OCI-LY1 (cell line): Measurements from ENCODE around the gene MN1.
A peak's percentile ranks its signal among the peaks of the same experiment; 100 is the strongest.

Source experiments
- H2AFZ ChIP-seq: fragments of 200-600 bp; sonication (generic), shearing (Covaris generic); 2 replicates; pipeline ENCODE4 v1.6.0; 2014; ENCODE audit warnings: antibody characterized with exemption, mild to moderate bottlenecking, low read length
- H3F3A ChIP-seq: fragments of 200-600 bp; sonication (generic), shearing (Covaris generic); 2 replicates; pipeline ENCODE4 v1.6.0; 2014; ENCODE audit warnings: mild to moderate bottlenecking, antibody characterized with exemption, low read length, moderate library complexity; ENCODE audit not compliant: insufficient read depth
- H3K27ac ChIP-seq: fragments of 200-600 bp; sonication (generic); 2 replicates; pipeline ENCODE4 v1.5.1; 2014; ENCODE audit warnings: low read length, mixed run types, mild to moderate bottlenecking, low read depth; ENCODE audit not compliant: poor library complexity, severe bottlenecking
- H3K27me3 ChIP-seq: fragments of 200-600 bp; sonication (generic); 2 replicates; pipeline ENCODE4 v1.6.0; 2014; ENCODE audit warnings: antibody characterized with exemption, mild to moderate bottlenecking, low read length, moderate library complexity; ENCODE audit not compliant: insufficient read depth
- H3K36me3 ChIP-seq: fragments of 200-600 bp; sonication (generic); 2 replicates; pipeline ENCODE4 v1.6.1; 2014; ENCODE audit warnings: mild to moderate bottlenecking, antibody characterized with exemption, low read length, moderate library complexity, mixed read lengths; ENCODE audit not compliant: insufficient read depth
- H3K4me1 ChIP-seq: fragments of 200-600 bp; sonication (generic); 2 replicates; pipeline ENCODE4 v1.5.1; 2014; ENCODE audit warnings: mild to moderate bottlenecking, low read length, moderate library complexity; ENCODE audit not compliant: insufficient read depth, severe bottlenecking
- H3K4me2 ChIP-seq: fragments of 200-600 bp; sonication (generic), shearing (Covaris generic); 2 replicates; pipeline ENCODE4 v1.6.1; 2014; ENCODE audit warnings: low read length
- H3K4me3 ChIP-seq: fragments of 200-600 bp; sonication (generic); 2 replicates; pipeline ENCODE4 v1.5.1; 2014; ENCODE audit warnings: low read length, low read depth, mild to moderate bottlenecking, mixed read lengths; ENCODE audit not compliant: poor library complexity, severe bottlenecking
- H3K79me2 ChIP-seq: fragments of 200-600 bp; shearing (Covaris generic); 2 replicates; pipeline ENCODE4 v1.6.1; 2016; ENCODE audit warnings: mixed run types, low read length, mixed read lengths; ENCODE audit not compliant: insufficient read depth
- H3K9ac ChIP-seq: fragments of 200-600 bp; sonication (generic), shearing (Covaris generic); 2 replicates; pipeline ENCODE4 v1.6.1; 2014; ENCODE audit warnings: mild to moderate bottlenecking, low read length, mixed read lengths
- H3K9me2 ChIP-seq: fragments of 200-600 bp; sonication (generic), shearing (Covaris generic); 2 replicates; pipeline ENCODE4 v1.6.1; 2014; ENCODE audit warnings: low read depth, mild to moderate bottlenecking, low read length, mixed read lengths
- H3K9me3 ChIP-seq: fragments of 200-600 bp; shearing (Covaris generic); 2 replicates; pipeline ENCODE4 v1.6.1; 2014; ENCODE audit warnings: low read length, mixed read lengths
- H4K20me1 ChIP-seq: fragments of 200-600 bp; sonication (generic), shearing (Covaris generic); 2 replicates; pipeline ENCODE4 v1.6.0; 2016; ENCODE audit warnings: mild to moderate bottlenecking, low read length; ENCODE audit not compliant: insufficient read depth
- EZH2 ChIP-seq: fragments of 200-600 bp; sonication (generic), shearing (Covaris generic); IDR thresholded peaks from 2 replicates; pipeline ENCODE4 v1.8.0; 2017; ENCODE audit warnings: borderline replicate concordance, mixed run types, mild to moderate bottlenecking, antibody characterized with exemption, low read length, moderate library complexity, mixed read lengths
- TF ChIP-seq, protein P1 (sequence below): fragments of 200-600 bp; sonication (generic), shearing (Covaris generic); IDR thresholded peaks from 2 replicates; pipeline ENCODE4 v1.5.1; 2017; ENCODE audit warnings: mild to moderate bottlenecking, antibody characterized with exemption, low read length, moderate library complexity, mixed read lengths

MN1 gene

GRCh38 chr22:27748751-27749191, 52.8 kb downstream of the MN1 start:
- Histone ChIP-seq H3F3A (no peaks in the 10 kb centered on the region), H3K36me3 (no peaks in the 10 kb centered on the region), H2AFZ (no peak overlapping the region), H3K4me1 (no peaks in the 10 kb centered on the region), H3K4me2 (no peak overlapping the region), H4K20me1 (no peaks in the 10 kb centered on the region), H3K27ac (no peak overlapping the region), H3K9me3 (no peaks in the 10 kb centered on the region), H3K9ac (no peak overlapping the region), H3K79me2 (no peaks in the 10 kb centered on the region), H3K4me3 (no peak overlapping the region), H3K27me3 (no peaks in the 10 kb centered on the region), H3K9me2 (no peaks in the 10 kb centered on the region)
- TF ChIP-seq, protein P1, sequence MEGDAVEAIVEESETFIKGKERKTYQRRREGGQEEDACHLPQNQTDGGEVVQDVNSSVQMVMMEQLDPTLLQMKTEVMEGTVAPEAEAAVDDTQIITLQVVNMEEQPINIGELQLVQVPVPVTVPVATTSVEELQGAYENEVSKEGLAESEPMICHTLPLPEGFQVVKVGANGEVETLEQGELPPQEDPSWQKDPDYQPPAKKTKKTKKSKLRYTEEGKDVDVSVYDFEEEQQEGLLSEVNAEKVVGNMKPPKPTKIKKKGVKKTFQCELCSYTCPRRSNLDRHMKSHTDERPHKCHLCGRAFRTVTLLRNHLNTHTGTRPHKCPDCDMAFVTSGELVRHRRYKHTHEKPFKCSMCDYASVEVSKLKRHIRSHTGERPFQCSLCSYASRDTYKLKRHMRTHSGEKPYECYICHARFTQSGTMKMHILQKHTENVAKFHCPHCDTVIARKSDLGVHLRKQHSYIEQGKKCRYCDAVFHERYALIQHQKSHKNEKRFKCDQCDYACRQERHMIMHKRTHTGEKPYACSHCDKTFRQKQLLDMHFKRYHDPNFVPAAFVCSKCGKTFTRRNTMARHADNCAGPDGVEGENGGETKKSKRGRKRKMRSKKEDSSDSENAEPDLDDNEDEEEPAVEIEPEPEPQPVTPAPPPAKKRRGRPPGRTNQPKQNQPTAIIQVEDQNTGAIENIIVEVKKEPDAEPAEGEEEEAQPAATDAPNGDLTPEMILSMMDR: no peak
- no peak for TF ChIP-seq EZH2

DNA sequence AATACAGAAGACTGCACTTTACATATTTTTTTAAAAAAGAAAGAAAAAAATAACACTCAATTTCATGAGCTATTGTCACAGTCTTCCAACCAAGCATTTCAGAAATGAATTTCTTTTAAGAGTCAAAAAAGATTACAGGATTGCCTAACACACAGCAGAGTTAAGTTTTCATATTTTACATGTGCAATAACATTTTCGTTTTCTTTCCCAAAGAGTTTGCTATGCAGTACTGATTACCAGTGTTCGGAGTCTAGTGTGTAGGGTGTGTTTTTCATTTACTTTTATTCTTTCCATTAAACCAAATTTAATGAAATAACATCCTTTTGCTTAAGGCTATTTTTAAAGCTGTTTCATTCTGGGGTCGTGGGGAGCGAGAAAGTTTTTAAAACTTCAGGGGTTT, 53.2 kb downstream of the MN1 start:
- no peak overlapping the region for H3K4me2 ChIP-seq
- no peaks in the 10 kb centered on the region for H4K20me1 ChIP-seq
- H3K27me3 ChIP-seq: no peaks in the 10 kb centered on the region
- no peaks in the 10 kb centered on the region for H3K36me3 ChIP-seq
- H3K9me3 ChIP-seq: no peaks in the 10 kb centered on the region
- H3K79me2 ChIP-seq: no peaks in the 10 kb centered on the region
- no peaks in the 10 kb centered on the region for H3F3A ChIP-seq
- H3K4me3 ChIP-seq: no peak overlapping the region
- H3K9me2 ChIP-seq: no peaks in the 10 kb centered on the region
- no peak for TF ChIP-seq EZH2
- TF ChIP-seq, protein P1: no peak
- H2AFZ ChIP-seq: no peak overlapping the region
- H3K4me1 ChIP-seq: no peaks in the 10 kb centered on the region
- H3K27ac ChIP-seq: no peak overlapping the region
- no peak overlapping the region for H3K9ac ChIP-seq

- no peak overlapping the region for H2AFZ ChIP-seq
- no peaks in the 10 kb centered on the region for H3K36me3 ChIP-seq
- no peak for TF ChIP-seq EZH2
- TF ChIP-seq, protein P1: peak; percentile 20; the same call in 1 of the 2 replicates
- H3K79me2 ChIP-seq: no peaks in the 10 kb centered on the region
- H3K27ac ChIP-seq: no peak overlapping the region
- H3K4me2 ChIP-seq: no peak overlapping the region
- H3K27me3 ChIP-seq: no peaks in the 10 kb centered on the region
- no peak overlapping the region for H3K4me3 ChIP-seq
- H3K9me3 ChIP-seq: no peaks in the 10 kb centered on the region
- H3K4me1 ChIP-seq: no peaks in the 10 kb centered on the region
- H4K20me1 ChIP-seq: no peaks in the 10 kb centered on the region
- H3K9ac ChIP-seq: no peak overlapping the region
- no peaks in the 10 kb centered on the region for H3K9me2 ChIP-seq
- no peaks in the 10 kb centered on the region for H3F3A ChIP-seq
These were observed 53.9 kb downstream of the MN1 start for GRCh38 chr22:27747396-27748221.
